Body of pancreas (tissue), 4 donors: ENCODE results near the gene SMIM41. TPM values are rescaled to one million over a fixed set of nuclear protein-coding genes. Genes with fewer than 3 reads are reported as not detected.

Experiments used
- ATAC-seq: fragments of 150-250 bp; one replicate; pipeline ENCODE4 v1.9.1; 2016
- DNase-seq, 4 donors: peaks; one replicate each; pipeline ENCODE4 v3.0.0-alpha.2; 2019
- H3K27ac ChIP-seq, 4 donors: fragments of 200-600 bp; sonication (generic); 1 replicate in 3 of 4; 2 replicates in 1 of 4; pipeline versions ENCODE4 v1.5.1 to v1.6.1; 2016 to 2019; ENCODE audit warnings: mild to moderate bottlenecking in 1 of 4, mixed read lengths in 1 of 4, moderate library complexity in 1 of 4
- H3K27me3 ChIP-seq, 2 donors: fragments of 200-600 bp; sonication (generic); one replicate each; pipeline ENCODE4 v1.6.0; 2016; ENCODE audit warnings: mild to moderate bottlenecking in 1 of 2
- H3K36me3 ChIP-seq, 2 donors: fragments of 200-600 bp; sonication (generic); replicated peaks in 1 of 2; 2 replicates each; pipeline ENCODE4 v1.5.1; 2016; ENCODE audit warnings: low read depth in 2 of 2; ENCODE audit not compliant: insufficient read depth in 1 of 2
- H3K4me1 ChIP-seq: fragments of 200-600 bp; sonication (generic); one replicate; pipeline ENCODE4 v1.6.0; 2016
- H3K4me3 ChIP-seq, 2 donors: fragments of 200-600 bp; sonication (generic); 1 replicate in 1 of 2; 2 replicates in 1 of 2; pipeline ENCODE4 v1.5.1; 2016 to 2019
- H3K9me3 ChIP-seq, 3 donors: fragments of 200-600 bp; sonication (generic); 1 replicate in 2 of 3; 2 replicates in 1 of 3; pipeline ENCODE4 v1.5.1; 2016
- CTCF ChIP-seq, 7 experiments: fragments of 450-650 bp in 4 of 7; fragments of 200-600 bp in 3 of 7; sonication (generic) in 3 of 7; IDR thresholded peaks; one replicate each; pipeline ENCODE4 v1.5.1; 2016 to 2019; ENCODE audit warnings: antibody characterized with exemption in 7 of 7
- POLR2A ChIP-seq, 3 donors: fragments of 450-650 bp; IDR thresholded peaks; one replicate each; pipeline ENCODE4 v1.6.1; 2016; ENCODE audit warnings: antibody characterized with exemption in 3 of 3, mild to moderate bottlenecking in 2 of 3
- whole genome bisulfite sequencing, 2 donors: methylation state at CpG; one replicate each; pipeline ENCODE4 v1.1.5; 2017; 5-methylcytosine and 5-hydroxymethylcytosine counted together
- intact Hi-C: fragments of 100-400 bp; cut with DNase I; formaldehyde crosslinking; loops from one replicate; pipeline ENCODE4 v1.15.1; 2023
- total RNA-seq, 2 donors: library from RNA; depleted of rRNA; stranded (reverse); fragments of >200 nt; gene quantifications; one replicate each; pipeline ENCODE4 v1.1.0, GENCODE V29; 2016

SMIM41 gene
- total RNA-seq, 2 donors from 2014 or later: 0.26 to 0.66 TPM

GRCh38 chr12:52147964-52148463 is 68.5 kb downstream of the SMIM41 start:
- Histone ChIP-seq H3K9me3 (no peaks in the 10 kb centered on the region), H3K36me3 (no peaks in the 10 kb centered on the region), H3K27ac (peak overlapping the region; percentile 57 to 92 (median 85)), H3K4me1 (peaks cover 40% of the 10 kb centered on the region), H3K27me3 (no peaks in the 10 kb centered on the region), H3K4me3 (no peak overlapping the region)
- TF ChIP-seq CTCF (IDR thresholded peaks at IDR 0.05) (no peak), POLR2A (IDR thresholded peaks at IDR 0.05) (no peak)
- intact Hi-C loops: no loop called here
- DNase-seq: no peak
- 78 to 83% methylated on average over 9 to 10 of the region's 10 CpGs for WGBS, 2 donors
- no peak for ATAC-seq

GRCh38 chr12:52148464-52149181 is 69.1 kb downstream of the SMIM41 start:
- ATAC-seq (peak; percentile 60), DNase-seq (peak; percentile 68 to 85 (median 74))
- H3K27me3 ChIP-seq: no peaks in the 10 kb centered on the region
- no peaks in the 10 kb centered on the region for H3K36me3 ChIP-seq
- 70 to 71% methylated on average over 9 to 14 of the region's 14 CpGs for WGBS, 2 donors
- H3K4me1 ChIP-seq: peaks cover 40% of the 10 kb centered on the region
- intact Hi-C loops: no loop called here
- no peaks in the 10 kb centered on the region for H3K9me3 ChIP-seq
- TF ChIP-seq POLR2A (IDR thresholded peaks at IDR 0.05) (peak in 2 of 3 donors; percentile 8 to 26), CTCF (IDR thresholded peaks at IDR 0.05) (no peak)
- no peak overlapping the region for H3K4me3 ChIP-seq
- H3K27ac ChIP-seq: peak overlapping the region; percentile 57 to 92 (median 85)

- Histone ChIP-seq H3K27ac (peak overlapping the region; percentile 57 to 92 (median 85)), H3K4me3 (no peak overlapping the region), H3K27me3 (no peaks in the 10 kb centered on the region), H3K9me3 (no peaks in the 10 kb centered on the region), H3K4me1 (peaks cover 40% of the 10 kb centered on the region), H3K36me3 (no peaks in the 10 kb centered on the region)
- intact Hi-C loops: no loop called here
- WGBS, 2 donors: 42 to 55% methylated on average over 6 of the region's 6 CpGs
- TF ChIP-seq CTCF (IDR thresholded peaks at IDR 0.05) (no peak), POLR2A (IDR thresholded peaks at IDR 0.05) (no peak)
- DNase-seq: no peak
- ATAC-seq: no peak
Observed at GRCh38 chr12:52149182-52149641, 69.7 kb downstream of the SMIM41 start.

GRCh38 chr12:52149651-52150241 is 70.2 kb downstream of the SMIM41 start:
- no peaks in the 10 kb centered on the region for H3K27me3 ChIP-seq
- WGBS, 2 donors: 72 to 81% methylated on average over 5 of the region's 5 CpGs
- intact Hi-C loops: loop anchor here (5.0 to 10.0 kb wide), 2 partner anchors 365 to 728 kb away; no protein-coding TSS in a partner anchor
- DNase-seq (no peak), ATAC-seq (no peak)
- peak overlapping the region; percentile 57 to 92 (median 85) for H3K27ac ChIP-seq
- H3K36me3 ChIP-seq: no peaks in the 10 kb centered on the region
- no peaks in the 10 kb centered on the region for H3K9me3 ChIP-seq
- peaks cover 40% of the 10 kb centered on the region for H3K4me1 ChIP-seq
- TF ChIP-seq CTCF (IDR thresholded peaks at IDR 0.05) (no peak), POLR2A (IDR thresholded peaks at IDR 0.05) (no peak)
- H3K4me3 ChIP-seq: no peak overlapping the region
